Spleen (tissue), 7 donors: ENCODE measurements around the gene RPRD1B.

Source experiments
- CTCF ChIP-seq, 11 experiments: fragments of 200-600 bp in 7 of 11; fragments of 450-650 bp in 4 of 11; sonication (generic) in 4 of 11; IDR thresholded peaks in 8 of 11; conservative IDR thresholded peaks in 3 of 11; 1 replicate in 7 of 11; 2 replicates in 4 of 11; pipeline versions ENCODE4 v1.4.0 to v1.8.0; 2016 to 2021; ENCODE audit warnings: antibody characterized with exemption in 11 of 11, inconsistent platforms in 4 of 11, mild to moderate bottlenecking in 1 of 11
- POLR2A ChIP-seq, 3 donors: fragments of 450-650 bp; IDR thresholded peaks; one replicate each; pipeline ENCODE4 v1.5.1; 2017; ENCODE audit warnings: antibody characterized with exemption in 3 of 3, mild to moderate bottlenecking in 1 of 3
- POLR2AphosphoS5 ChIP-seq, 3 donors: sonication (generic); formaldehyde crosslinking; IDR thresholded peaks; one replicate each; pipeline ENCODE4 v1.5.1; 2017; ENCODE audit warnings: antibody characterized with exemption in 3 of 3
- donor health status: DM: no; HTN: no; CAD: no; lungs with moderate emphysema.
- donor health status: DM: no; HTN: no; CAD: no.
- donor health status: DM: no; HTN: no; CAD: no.

- TF ChIP-seq POLR2AphosphoS5 (IDR thresholded peaks at IDR 0.05), result no peak
- TF ChIP-seq CTCF (IDR thresholded peaks at IDR 0.05 in 8 of 11, conservative IDR thresholded peaks at IDR 0.05 in 3 of 11), result no peak
- TF ChIP-seq POLR2A (IDR thresholded peaks at IDR 0.05), result no peak
These were observed 17.1 kb downstream of the RPRD1B start for GRCh38 chr20:38050686-38051085.
